ENCODE results near the gene BPHL.

- no peak for TF ChIP-seq CTCF (conservative IDR thresholded peaks at IDR 0.05; ENCODE audit: low read depth in 2 of 2)
- no peak for TF ChIP-seq REST (IDR thresholded peaks at IDR 0.05; ENCODE audit: unreplicated experiment)
- no peak for TF ChIP-seq POLR2AphosphoS5 (IDR thresholded peaks at IDR 0.05; ENCODE audit: low read depth)
- no peak for TF ChIP-seq JUNB (IDR thresholded peaks at IDR 0.05; ENCODE audit: unreplicated experiment)
- TF ChIP-seq EZH2 (IDR thresholded peaks at IDR 0.05; ENCODE audit: low read depth, unreplicated experiment), result no peak
Measured at GRCh38 chr6:3183066-3183465, 64.6 kb downstream of the BPHL start.
